Dermis blood vessel endothelial cell (primary cell): ENCODE measurements around the gene EFNA4. TPM values are rescaled to one million over a fixed set of nuclear protein-coding genes. Genes with fewer than 3 reads are reported as not detected.

Source experiments
- DNase-seq: peaks from one replicate; pipeline ENCODE4 v3.0.0; 2010
- total RNA-seq: library from RNA; depleted of rRNA; stranded (reverse); fragments of >200 nt; gene quantifications from 2 replicates; pipeline ENCODE4 v1.2.3, GENCODE V29; 2014

EFNA4 gene
- total RNA-seq, result 9.5 and 15.7 TPM in 2 replicates

GRCh38 chr1:155063550-155064110, at the start of gene EFNA4:
EFNA4 (plus strand) TSS chr1:155063740; CDS start chr1:155063824, 84 bp downstream.
- DNase-seq, result peak; percentile 90

GRCh38 chr1:155014709-155015508, 48.6 kb upstream of the EFNA4 start:
- no peak for DNase-seq

- DNase-seq, result no peak
These were observed 47.9 kb upstream of the EFNA4 start for GRCh38 chr1:155015527-155016230.

- DNase-seq, result no peak
These were observed 47.2 kb upstream of the EFNA4 start for GRCh38 chr1:155016231-155016831.

GRCh38 chr1:155017041-155017945, 46.2 kb upstream of the EFNA4 start:
- peak; percentile 95 for DNase-seq

DNA sequence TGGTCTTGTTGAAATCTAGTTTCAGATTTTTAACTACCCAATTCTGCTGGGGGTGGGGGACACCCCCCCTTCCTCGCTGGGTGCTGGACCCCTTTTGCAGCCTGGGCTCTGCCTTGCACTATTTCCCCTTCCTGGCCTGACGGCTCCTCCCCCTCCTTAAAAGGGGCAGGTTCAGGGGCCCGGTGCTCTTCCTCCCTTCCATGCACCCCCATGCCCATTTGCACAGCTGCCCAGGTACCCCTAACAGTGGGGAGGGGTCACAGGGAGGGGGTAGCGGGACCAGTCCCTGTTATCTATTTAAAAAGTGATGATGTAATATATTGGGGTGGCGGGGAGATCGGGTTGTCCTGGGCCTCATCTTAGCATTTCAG, 45.6 kb upstream of the EFNA4 start:
- DNase-seq, result no peak

GRCh38 chr1:155018617-155019348, 44.8 kb upstream of the EFNA4 start:
- DNase-seq, result no peak

DNA sequence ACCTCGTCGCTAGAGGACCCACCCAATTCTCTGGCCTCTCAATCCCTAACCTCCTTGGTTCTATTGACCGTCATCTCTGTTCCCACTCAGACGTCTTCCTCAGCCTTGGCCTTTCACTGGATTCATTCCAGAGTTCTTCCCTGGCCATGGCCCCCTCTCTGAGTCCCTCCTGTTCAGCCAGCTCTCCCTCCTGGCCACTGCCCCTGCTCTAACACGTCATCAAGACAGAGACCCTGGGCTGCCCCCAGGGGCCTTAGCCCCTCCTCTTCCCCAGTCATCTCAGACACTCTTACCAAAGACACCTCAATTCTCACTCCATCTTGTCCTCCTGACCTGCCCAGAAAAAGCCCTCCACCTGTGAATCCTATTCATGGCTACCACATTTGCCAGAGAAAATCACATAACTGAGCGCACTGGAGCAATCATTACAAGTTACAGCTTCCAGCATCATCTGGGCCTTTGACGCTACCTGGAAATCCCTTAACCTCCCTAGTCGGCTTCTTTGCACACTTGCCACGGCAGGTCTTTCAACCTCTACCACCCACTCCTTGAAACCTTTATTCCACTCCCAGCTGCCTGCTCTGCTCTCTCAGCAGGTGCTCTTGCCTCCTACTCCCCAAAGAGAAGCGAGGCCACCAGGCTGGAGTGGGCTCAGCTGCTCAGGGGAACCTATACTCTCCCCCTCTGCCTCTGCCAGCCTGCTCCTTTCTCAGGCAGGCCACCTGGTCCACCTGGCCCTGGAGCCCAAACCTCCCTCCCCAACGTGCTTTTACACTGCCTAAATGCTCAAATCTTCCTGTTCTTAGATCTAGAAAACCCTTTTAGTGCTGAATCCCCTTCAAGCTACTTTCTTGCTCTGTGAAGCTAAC, 43.9 kb upstream of the EFNA4 start:
- DNase-seq, result no peak

GRCh38 chr1:155022136-155022926, 41.2 kb upstream of the EFNA4 start:
- DNase-seq, result no peak

DNA sequence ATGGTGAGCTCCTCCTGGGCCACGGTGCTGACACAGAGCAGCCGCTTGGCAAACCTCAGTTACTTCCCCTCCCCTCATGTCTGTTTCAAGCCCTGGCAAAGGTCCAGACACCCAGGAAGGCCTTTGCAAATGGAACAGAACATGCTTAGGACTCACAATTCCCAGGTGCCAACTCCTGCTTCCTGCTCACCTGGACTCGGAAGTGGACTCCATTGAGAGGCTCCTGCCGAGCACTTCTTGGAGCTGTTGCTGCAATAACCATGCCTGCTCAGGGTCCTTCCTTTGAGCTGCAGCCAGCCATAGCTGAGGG, 40.7 kb upstream of the EFNA4 start:
- no peak for DNase-seq

DNA sequence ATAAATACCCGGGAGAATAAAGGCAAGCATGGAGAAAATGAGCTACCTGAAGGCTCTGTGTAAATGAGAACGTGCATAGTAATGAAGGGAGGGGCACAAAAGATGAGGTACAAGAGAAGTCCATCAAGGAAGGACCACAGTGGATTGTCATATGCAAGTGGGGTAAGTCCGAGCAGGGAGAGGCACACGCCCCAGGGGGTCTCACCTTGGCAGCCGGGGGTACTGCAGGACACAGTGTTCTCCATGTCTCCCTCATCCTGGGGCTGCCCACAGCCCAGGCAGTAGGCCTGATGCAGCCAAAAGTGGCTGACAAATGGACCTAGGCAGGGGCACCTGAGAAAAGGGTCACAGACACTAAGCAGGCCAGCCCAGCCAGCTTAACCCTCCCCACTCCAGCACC, 39.9 kb upstream of the EFNA4 start:
- DNase-seq, result no peak

DNA sequence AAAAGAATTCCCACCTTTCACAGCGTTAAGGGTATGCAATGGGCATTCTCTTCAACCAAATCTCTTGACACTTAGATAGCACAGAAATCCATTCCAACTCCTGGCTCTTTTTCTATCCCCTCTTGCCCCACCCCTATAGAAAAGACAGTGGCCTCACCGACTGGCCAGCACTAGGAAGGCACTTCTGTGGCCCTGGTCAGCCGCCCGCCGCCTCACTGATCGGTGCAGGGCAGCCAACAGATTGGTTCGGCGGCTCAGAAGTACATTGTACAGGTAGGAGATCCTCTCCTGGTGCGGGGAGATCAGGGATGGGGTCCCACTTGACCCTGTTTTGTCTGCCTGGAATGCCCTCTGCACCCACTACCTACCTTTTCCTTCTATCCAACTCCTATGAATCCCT, 39.2 kb upstream of the EFNA4 start:
- DNase-seq, result no peak

- no peak for DNase-seq
These were observed 37.4 kb upstream of the EFNA4 start for GRCh38 chr1:155026154-155026553.

GRCh38 chr1:155026588-155026987, 37.0 kb upstream of the EFNA4 start:
- no peak for DNase-seq

- no peak for DNase-seq
These were observed 33.9 kb upstream of the EFNA4 start for GRCh38 chr1:155029513-155030242.

DNA sequence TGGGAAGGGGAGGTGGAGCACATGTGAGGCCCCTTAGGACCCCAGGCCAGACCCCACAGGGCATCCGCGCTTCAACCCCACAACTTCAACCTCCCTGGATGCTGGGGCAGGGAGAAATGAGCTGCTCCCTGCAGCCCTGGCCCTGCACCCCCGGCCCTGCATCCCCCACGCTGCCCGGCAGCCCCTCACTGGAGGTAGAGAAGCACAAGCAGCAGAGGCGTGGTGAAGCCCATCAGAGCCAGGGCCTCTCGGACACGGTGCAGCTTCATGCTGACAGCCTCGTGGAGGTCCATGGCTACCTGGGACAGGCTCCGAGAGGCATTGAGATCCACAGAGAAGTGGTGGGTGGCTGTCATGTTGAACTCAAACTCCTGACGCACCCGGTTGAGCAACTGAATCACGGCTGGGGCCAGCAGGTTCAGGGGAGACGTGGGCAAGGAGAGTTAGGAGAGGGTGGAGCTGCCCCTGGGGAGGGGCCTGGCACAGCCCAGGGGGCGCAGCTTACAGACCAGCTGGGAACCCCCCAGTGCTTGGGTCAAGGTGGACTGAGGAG, 33.2 kb upstream of the EFNA4 start:
- DNase-seq, result no peak

- DNase-seq, result no peak
These were observed 32.6 kb upstream of the EFNA4 start for GRCh38 chr1:155030899-155031298.

DNA sequence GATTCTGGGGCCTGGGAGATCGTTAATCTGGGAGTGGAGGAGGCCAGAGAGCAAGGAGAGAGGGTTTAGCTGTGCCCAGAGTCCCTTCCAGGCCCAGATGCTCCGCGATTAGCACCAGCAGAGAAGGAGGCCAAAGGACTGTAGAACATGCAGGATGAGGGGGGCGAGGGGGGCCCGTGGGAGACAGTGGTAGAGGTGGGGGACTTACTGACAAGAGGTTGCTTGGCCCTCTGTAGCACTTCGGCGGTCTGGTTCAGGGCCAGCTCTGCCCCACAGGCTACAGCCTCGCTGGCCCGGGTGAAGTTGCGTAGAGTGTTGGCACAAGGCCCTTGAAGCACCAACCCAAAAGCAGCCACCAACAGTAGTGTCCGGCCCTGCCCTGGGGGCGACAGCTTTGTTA, 30.7 kb upstream of the EFNA4 start:
- DNase-seq, result no peak

- DNase-seq, result no peak
These were observed 30.0 kb upstream of the EFNA4 start, which contains the start of the genes DCST1 and DCST2 for GRCh38 chr1:155033524-155033923. DCST1 (plus strand) TSS chr1:155033824; CDS start chr1:155034037, 213 bp downstream. DCST2 (minus strand) TSS chr1:155033781; CDS start chr1:155033701, 80 bp downstream.
